Neural cell (in vitro differentiated cells): ENCODE data around the gene KPTN. TPM values are rescaled to one million over a fixed set of nuclear protein-coding genes. Genes with fewer than 3 reads are reported as not detected.

Experiments
- H2AFZ ChIP-seq: fragments of 200-600, 300-800 bp; sonication (generic), shearing (Covaris generic); 2 replicates; pipeline ENCODE4 v1.6.0; 2014; ENCODE audit warnings: low read depth, mild to moderate bottlenecking, antibody characterized with exemption, low read length, moderate library complexity
- H3F3A ChIP-seq: fragments of 200-600 bp; shearing (Covaris generic); 2 replicates; pipeline ENCODE4 v1.6.1; 2016; ENCODE audit warnings: mild to moderate bottlenecking, moderate library complexity, mixed read lengths, antibody characterized with exemption, low read length; ENCODE audit not compliant: insufficient read depth, poor library complexity, severe bottlenecking
- H3K27ac ChIP-seq: fragments of 200-600, 300-800 bp; sonication (generic), shearing (Covaris generic); 2 replicates; pipeline ENCODE4 v1.5.1; 2014; ENCODE audit warnings: mild to moderate bottlenecking, low read length, moderate library complexity
- H3K27me3 ChIP-seq: fragments of 300-800, 200-600 bp; sonication (generic), shearing (Covaris generic); 2 replicates; pipeline ENCODE4 v1.6.0; 2014; ENCODE audit warnings: mild to moderate bottlenecking, low read depth, low read length, moderate library complexity; ENCODE audit not compliant: insufficient read depth
- H3K36me3 ChIP-seq: fragments of 300-800, 200-600 bp; sonication (generic), shearing (Covaris generic); 2 replicates; pipeline ENCODE4 v1.5.1; 2014; ENCODE audit warnings: mild to moderate bottlenecking, antibody characterized with exemption, low read length, moderate library complexity; ENCODE audit not compliant: insufficient read depth
- H3K4me2 ChIP-seq: fragments of 300-800, 200-600 bp; sonication (generic), shearing (Covaris generic); 2 replicates; pipeline ENCODE4 v1.6.0; 2014; ENCODE audit warnings: mild to moderate bottlenecking, low read length
- H3K4me3 ChIP-seq: fragments of 300-800, 200-600 bp; sonication (generic), shearing (Covaris generic); 2 replicates; pipeline ENCODE4 v1.5.1; 2014; ENCODE audit warnings: mild to moderate bottlenecking, low read length, moderate library complexity
- H3K79me2 ChIP-seq: fragments of 200-600 bp; shearing (Covaris generic); replicated peaks from 2 replicates; pipeline ENCODE4 v1.6.0; 2014; ENCODE audit warnings: mild to moderate bottlenecking, low read length, moderate library complexity; ENCODE audit not compliant: insufficient read depth
- H3K9ac ChIP-seq: fragments of 300-800, 200-600 bp; sonication (generic), shearing (Covaris generic); 2 replicates; pipeline ENCODE4 v1.6.1; 2016; ENCODE audit warnings: mild to moderate bottlenecking, low read length, mixed read lengths
- H3K9me2 ChIP-seq: fragments of 200-600 bp; shearing (Covaris generic); 2 replicates; pipeline ENCODE4 v1.6.1; 2016; ENCODE audit warnings: mild to moderate bottlenecking, low read length, mixed read lengths; ENCODE audit not compliant: insufficient read depth
- H3K9me3 ChIP-seq: fragments of 200-600, 300-800 bp; sonication (generic), shearing (Covaris generic); 2 replicates; pipeline ENCODE4 v1.6.1; 2016; ENCODE audit warnings: mild to moderate bottlenecking, mixed run types, low read length, moderate library complexity, mixed read lengths
- H4K20me1 ChIP-seq: fragments of 200-600 bp; shearing (Covaris generic); 2 replicates; pipeline ENCODE4 v1.6.1; 2016; ENCODE audit warnings: mild to moderate bottlenecking, mixed run types; ENCODE audit not compliant: insufficient read depth
- CTCF ChIP-seq: fragments of 450-650 bp; IDR thresholded peaks from 2 replicates; pipeline ENCODE4 v1.5.1; 2014; ENCODE audit warnings: antibody characterized with exemption, mild to moderate bottlenecking, moderate library complexity; ENCODE audit not compliant: poor library complexity, severe bottlenecking
- EP300 ChIP-seq: fragments of 450-650 bp; conservative IDR thresholded peaks from 2 replicates; pipeline ENCODE4 v1.6.1; 2014; ENCODE audit warnings: antibody characterized with exemption, mild to moderate bottlenecking, moderate library complexity; ENCODE audit not compliant: poor library complexity, severe bottlenecking
- EZH2 ChIP-seq: fragments of 200-600, 300-800 bp; shearing (Covaris generic), sonication (generic); IDR thresholded peaks from 2 replicates; pipeline ENCODE4 v1.6.1; 2014; ENCODE audit warnings: antibody characterized with exemption, low read length, borderline replicate concordance, mild to moderate bottlenecking; ENCODE audit not compliant: insufficient read depth, poor library complexity, severe bottlenecking
- MXI1 ChIP-seq: fragments of 450-650 bp; conservative IDR thresholded peaks from 2 replicates; pipeline ENCODE4 v1.6.1; 2014; ENCODE audit warnings: antibody characterized with exemption, mild to moderate bottlenecking; ENCODE audit not compliant: poor library complexity, severe bottlenecking
- POLR2AphosphoS5 ChIP-seq: IDR thresholded peaks from 2 replicates; pipeline ENCODE4 v1.6.1; 2012
- RAD21 ChIP-seq: fragments of 450-650 bp; conservative IDR thresholded peaks from 2 replicates; pipeline ENCODE4 v1.6.1; 2014; ENCODE audit warnings: antibody characterized with exemption, mild to moderate bottlenecking, moderate library complexity
- REST ChIP-seq: IDR thresholded peaks from 2 replicates; pipeline ENCODE4 v1.6.1; 2012; ENCODE audit warnings: borderline replicate concordance
- SMC3 ChIP-seq: fragments of 450-650 bp; conservative IDR thresholded peaks from 2 replicates; pipeline ENCODE4 v1.6.1; 2014; ENCODE audit warnings: antibody characterized with exemption, mild to moderate bottlenecking, moderate library complexity; ENCODE audit not compliant: poor library complexity
- TAF1 ChIP-seq: IDR thresholded peaks from 2 replicates; pipeline ENCODE4 v1.6.1; 2012; ENCODE audit warnings: low read depth
- polyA plus RNA-seq: library from polyadenylated mRNA; depleted of rRNA; stranded (reverse); fragments of >200 nt; gene quantifications from 2 replicates; pipeline ENCODE4 v1.2.3, GENCODE V29; 2014

Gene KPTN
- polyA plus RNA-seq, 1 donor from 2014 or later, result 23.8 TPM

GRCh38 chr19:47511681-47512080, 27.7 kb upstream of the KPTN start:
- Histone ChIP-seq H3F3A (no peaks in the 10 kb centered on the region), H3K4me2 (no peak overlapping the region), H3K9ac (peak overlapping the region; percentile 9), H2AFZ (no peak overlapping the region), H3K9me3 (no peaks in the 10 kb centered on the region), H3K27ac (no peak overlapping the region), H4K20me1 (no peaks in the 10 kb centered on the region), H3K4me3 (no peak overlapping the region), H3K36me3 (no peaks in the 10 kb centered on the region), H3K9me2 (no peaks in the 10 kb centered on the region), H3K27me3 (no peaks in the 10 kb centered on the region), H3K79me2 (peaks cover 47% of the 10 kb centered on the region)
- no peak for TF ChIP-seq EP300
- no peak for TF ChIP-seq MXI1
- no peak for TF ChIP-seq EZH2
- TF ChIP-seq SMC3, result no peak
- TF ChIP-seq CTCF, result no peak
- TF ChIP-seq POLR2AphosphoS5, result no peak
- TF ChIP-seq TAF1, result no peak
- TF ChIP-seq RAD21, result no peak
- no peak for TF ChIP-seq REST

- Histone ChIP-seq H3K9ac (no peak overlapping the region), H3K79me2 (peaks cover 52% of the 10 kb centered on the region), H4K20me1 (no peaks in the 10 kb centered on the region), H2AFZ (no peak overlapping the region), H3K9me3 (no peaks in the 10 kb centered on the region), H3F3A (no peaks in the 10 kb centered on the region), H3K36me3 (no peaks in the 10 kb centered on the region), H3K27me3 (no peaks in the 10 kb centered on the region), H3K9me2 (no peaks in the 10 kb centered on the region), H3K4me2 (no peak overlapping the region), H3K4me3 (no peak overlapping the region), H3K27ac (no peak overlapping the region)
- TF ChIP-seq EZH2, result no peak
- no peak for TF ChIP-seq SMC3
- TF ChIP-seq RAD21, result no peak
- TF ChIP-seq CTCF, result no peak
- no peak for TF ChIP-seq EP300
- no peak for TF ChIP-seq REST
- TF ChIP-seq POLR2AphosphoS5, result no peak
- TF ChIP-seq TAF1, result no peak
- no peak for TF ChIP-seq MXI1
These were observed 27.1 kb upstream of the KPTN start for GRCh38 chr19:47511128-47511517.
